GM18870 (cell line): ENCODE data around the gene LYSMD3.
A peak's percentile ranks its signal among the peaks of the same experiment; 100 is the strongest.

Source experiments
- ATAC-seq: cut with Tn5 transposase; IDR thresholded peaks from one replicate; pipeline ENCODE4 v1.9.1; 2021; ENCODE audit warnings: moderate library complexity; ENCODE audit not compliant: unreplicated experiment

LYSMD3 gene

DNA sequence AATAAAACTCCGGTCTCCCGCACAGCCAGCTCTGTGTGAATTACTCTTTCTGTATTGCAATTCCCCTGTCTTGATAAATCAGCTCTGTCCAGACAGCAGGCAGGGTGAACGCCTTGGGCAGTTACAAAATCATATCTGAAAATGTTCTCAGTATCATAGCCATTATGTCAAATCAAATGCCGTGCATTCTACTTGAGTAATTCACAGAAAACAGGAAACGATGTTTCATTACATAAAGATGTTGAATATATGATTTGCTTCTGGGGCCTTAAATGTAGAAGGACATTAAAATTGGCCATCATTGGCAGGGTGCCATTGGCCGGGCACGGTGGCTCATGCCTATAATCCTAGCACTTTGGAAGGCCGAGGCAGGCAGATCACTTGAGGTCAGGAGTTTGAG is 46.2 kb downstream of the LYSMD3 start:
- no peak for ATAC-seq

DNA sequence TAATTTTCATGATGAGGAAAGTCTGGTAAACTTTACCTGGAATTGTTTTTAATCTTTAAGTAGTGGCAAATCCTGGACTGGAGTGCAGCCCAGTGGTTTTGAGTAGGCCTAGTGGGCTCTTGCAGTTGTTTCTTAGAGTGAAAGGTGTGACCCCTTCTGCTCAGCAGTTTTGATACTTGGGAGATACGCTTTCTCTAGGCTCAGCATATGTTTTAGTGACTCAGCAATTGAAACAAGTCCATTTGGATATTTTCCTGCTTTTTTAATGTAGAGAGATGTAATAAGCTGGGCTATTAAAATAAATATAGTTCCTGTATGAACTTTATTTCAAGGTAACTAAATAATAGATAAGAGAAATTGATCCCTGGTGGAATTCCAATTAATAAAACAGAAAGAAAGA is 48.7 kb downstream of the LYSMD3 start:
- no peak for ATAC-seq

DNA sequence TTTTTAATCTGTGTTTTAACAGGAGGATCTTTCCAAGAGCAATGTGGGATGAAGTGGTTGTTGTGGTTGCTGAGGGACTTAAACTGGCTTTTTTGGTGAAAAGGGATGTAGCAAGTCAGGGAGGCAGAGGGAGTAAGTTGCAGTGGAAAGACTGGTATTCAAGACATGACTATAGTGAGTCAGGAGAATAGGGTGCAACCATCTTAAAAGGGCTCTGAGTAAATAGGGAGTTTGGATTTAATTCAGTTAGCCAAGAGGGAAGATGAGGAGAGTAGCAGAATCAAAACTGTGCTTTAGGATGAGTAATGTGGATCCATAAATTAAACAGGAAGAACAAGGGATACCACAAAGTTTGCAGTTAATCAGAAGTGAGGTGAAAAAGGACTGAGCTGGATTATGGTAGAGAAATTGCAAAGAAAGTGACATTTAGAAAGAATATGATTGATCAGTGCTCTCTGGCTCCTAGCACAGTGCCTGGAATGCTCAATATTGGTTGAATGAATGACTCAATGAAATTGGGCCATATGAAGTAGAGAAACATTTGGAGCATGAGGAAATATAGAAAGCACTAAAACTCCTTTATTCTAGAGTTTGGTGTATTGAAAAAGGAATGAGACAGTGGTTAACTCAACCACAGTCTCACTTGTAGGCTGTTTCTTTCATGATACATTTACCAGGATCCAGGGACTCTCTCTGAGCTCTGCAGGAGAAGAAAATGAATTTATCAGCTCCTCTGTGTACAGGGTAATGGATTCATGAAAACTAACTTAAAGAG is 49.6 kb downstream of the LYSMD3 start:
- ATAC-seq, result no peak

DNA sequence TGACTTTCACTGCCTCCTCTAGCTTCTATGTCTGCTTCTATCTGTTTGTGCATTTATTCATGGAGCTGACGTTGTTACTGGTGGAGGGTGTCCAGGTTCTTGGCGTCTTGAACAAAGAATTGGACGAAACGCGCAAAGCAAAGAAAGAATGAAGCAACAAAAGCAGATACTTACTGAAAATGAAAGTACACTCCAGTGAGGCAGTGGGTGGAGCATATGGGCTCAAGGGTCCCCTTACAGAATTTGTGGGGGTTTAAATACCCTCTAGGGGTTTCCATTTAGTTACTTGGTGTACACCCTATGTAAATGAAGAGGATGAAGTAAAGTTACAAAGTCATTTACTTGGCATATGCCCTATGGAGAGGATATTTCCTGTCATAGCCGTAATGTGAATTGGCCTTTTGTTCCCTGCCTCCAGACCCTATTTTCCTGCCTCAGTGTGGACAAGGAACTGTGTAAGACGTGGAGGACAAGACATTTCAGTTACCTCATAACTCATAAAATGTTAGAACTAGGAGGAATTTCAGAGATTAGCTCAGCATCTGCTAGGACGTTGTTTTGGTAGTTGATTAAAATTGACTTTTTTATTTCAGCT is 51.7 kb downstream of the LYSMD3 start:
- ATAC-seq, result no peak

DNA sequence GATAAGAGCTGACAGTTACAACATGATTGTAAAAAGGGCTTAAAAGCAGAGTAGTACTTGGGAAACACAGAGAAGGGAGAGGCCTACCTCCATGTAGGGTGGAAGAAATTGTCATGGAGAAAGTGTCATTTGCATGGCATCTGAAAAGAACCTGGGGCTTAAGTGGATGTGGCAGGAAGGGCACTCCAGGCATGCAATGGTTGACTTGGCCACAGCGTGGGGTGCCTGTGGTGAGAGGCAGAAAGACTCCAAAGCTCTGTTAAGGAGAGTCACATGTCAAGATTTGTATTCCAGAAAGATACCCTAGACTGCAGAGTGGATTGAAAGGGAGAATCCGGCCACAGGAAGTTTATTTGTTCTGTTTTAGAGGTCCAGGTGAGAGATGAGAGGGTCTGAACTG is 52.3 kb downstream of the LYSMD3 start:
- no peak for ATAC-seq

DNA sequence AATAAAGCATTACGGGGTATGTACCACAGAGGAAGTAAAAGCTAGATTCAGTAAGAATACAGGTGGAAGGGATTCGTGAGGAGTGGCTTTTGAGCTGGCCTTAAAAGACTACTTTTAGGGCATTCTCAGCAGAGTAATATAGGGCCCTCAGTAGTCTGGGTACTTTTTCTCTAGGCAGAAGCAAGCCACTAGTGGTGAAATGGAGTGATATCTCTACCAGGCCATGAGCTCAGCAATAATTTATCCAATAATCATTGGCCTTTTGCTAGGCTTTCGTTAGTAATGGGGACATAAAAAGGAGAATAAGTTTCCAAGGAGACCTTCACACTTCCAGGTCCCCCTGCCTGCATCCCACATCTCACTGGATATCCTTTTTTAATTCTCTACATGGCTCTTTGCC is 53.0 kb downstream of the LYSMD3 start:
- ATAC-seq, result no peak

DNA sequence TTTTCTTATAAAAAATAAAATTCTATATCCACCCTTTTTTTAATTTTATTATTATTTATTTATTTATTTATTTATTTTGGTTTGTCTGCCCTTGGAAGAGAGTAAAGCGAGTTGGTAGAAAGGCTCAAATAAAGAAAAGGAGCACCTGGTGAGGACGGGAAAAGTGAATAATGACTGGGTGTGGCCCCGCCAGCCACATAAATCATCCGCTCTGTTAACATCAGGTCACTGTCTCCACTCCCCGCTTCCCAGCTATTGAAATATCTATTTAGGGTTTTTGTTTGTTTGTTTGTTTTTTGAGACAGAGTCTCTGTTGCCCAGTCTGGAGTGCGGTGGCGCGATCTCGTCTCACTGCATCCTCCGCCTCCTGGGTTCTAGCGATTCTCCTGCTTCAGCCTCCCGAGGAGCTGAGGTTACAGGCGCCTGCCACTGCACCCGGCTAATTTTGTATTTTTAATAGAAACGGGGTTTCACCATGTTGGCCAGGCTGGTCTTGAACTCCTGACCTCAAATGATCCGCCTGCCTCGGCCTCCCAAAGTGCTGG is 53.9 kb downstream of the LYSMD3 start:
- no peak for ATAC-seq

DNA sequence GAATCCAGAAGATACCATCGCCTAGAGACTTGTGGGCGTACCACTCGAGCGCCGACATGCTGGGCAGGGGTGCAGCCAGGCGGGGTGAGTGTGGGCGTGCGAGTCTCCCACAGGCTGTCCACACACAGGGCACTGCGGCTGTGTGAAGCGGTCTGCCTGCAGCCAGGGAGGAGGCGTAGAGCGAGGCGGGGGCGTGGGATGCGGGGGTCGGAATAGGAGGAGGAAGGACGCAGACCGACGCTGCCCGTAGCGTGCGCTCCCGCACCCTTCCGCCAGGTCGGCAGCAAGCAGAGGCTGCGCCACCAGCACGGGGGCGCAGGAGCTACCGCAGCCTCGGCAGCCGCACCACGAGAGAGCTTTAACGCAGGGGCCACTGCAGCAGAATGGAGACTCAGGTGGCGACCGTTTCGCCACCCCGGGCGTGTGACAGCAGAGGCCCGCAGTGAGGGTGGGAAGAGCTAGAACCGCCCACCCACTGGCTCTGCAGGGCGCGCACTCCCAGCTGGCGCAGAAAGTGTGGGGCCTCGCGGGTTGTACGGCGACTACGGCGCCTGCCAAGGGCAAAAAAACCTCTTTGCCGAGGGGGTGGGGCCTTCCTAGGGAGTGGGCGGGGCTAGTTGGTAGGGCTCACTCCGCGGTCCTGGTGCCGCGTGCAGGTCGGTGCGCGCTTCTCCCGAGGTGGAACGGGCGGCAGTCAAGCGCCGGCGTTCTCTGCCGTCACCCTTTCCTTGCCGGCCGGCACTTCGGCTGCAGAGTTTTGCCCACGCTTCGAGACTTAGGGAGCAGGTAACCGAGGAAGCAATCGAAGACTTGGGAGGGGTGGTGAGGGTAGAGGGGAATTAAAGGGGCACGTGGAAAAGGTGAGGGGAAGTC is 54.9 kb downstream of the LYSMD3 start, which contains the start of the genes MBLAC2 and POLR3G:
Gene MBLAC2 (minus strand): TSS at position 537 of the 873 bp plus-strand sequence. CDS start 479 bp downstream, at position 58.
Gene POLR3G (plus strand): TSS at position 630 of the 873 bp plus-strand sequence. CDS start 10,704 bp downstream, outside the sequence.
- ATAC-seq, result peak; percentile 80

DNA sequence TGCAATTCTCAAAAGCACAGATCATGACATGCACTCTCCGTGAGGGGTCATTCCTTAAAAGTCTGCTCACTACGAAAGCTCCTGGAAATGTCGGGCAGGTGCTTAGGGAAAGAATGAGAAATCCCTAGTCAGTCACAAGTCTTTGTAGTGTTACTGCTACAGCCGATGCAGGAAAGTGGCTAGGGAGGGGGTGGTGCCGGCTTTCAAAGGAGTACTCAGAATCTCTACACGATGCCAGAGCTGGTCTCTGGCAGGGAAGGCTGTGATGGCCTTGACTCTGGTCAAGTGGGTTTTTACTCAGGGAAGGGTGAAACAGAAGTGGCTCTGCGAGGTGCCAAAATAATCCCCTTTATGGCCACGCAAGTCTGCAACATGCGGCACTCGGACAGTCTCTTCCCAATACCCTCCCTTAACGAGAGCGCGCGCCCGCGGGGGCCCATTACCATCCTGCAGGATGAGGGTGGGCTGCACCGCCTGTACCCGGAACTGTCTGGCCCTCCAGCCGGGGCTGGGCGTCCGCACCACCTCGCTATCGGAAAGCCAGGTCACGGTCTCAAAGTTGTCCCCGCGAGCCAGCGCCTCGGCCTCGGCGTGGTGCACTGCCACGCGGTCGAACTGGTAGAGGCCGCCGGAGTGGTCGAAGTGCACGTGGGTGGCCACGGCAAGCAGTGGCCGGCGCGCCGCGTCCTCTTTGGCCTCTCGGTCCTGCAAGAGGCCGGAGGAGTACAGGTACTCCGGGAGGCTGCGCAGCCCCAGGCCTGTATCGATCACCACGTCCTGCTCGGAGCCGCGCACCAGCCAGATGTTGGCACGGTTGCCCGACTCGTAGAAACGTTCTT is 55.8 kb downstream of the LYSMD3 start:
- ATAC-seq, result peak; percentile 27

DNA sequence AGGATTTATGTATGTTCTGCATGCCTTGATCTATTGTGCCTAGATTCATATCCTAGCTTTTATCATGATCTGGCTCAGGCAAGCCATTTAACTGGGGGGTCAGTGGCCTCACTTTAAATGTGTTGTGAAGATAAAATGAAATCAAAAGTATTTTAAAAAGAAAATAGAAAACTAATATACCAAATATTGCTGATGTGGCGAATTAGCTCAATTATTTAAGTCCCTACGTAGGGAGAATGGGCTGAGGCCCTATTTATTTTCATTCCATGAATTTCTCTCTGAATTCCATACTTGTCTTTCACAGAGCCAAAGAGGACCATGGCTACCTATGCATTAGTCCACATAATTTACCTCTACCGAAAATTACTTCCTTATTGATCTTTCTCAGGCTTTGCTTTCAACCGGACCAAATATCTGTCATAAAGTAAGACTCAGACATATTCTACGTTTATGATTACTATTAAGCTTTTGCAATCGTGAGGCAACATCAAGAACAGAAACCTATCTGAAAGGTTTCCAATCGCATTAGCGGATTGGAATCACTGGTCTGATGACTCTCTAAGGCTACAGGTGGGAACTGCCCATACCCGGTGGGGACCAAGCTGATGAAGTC is 56.5 kb downstream of the LYSMD3 start:
- no peak for ATAC-seq
